ENCODE data around the gene PAQR4. TPM values are rescaled to one million over a fixed set of nuclear protein-coding genes. Genes with fewer than 3 reads are reported as not detected.

PAQR4 gene
- total RNA-seq, 4 donors from 2014 or later = 4.7 to 19.2 (median 14.1) TPM

- 93% methylated on average over 4 of the region's 4 CpGs for WGBS
- no peaks in the 10 kb centered on the region for H3K4me1 ChIP-seq
- H3K36me3 ChIP-seq = peaks cover 49% of the 10 kb centered on the region
- H3K4me3 ChIP-seq = no peak overlapping the region
- H3K27me3 ChIP-seq = no peaks in the 10 kb centered on the region
- TF ChIP-seq CTCF (IDR thresholded peaks at IDR 0.05) (no peak), EP300 (IDR thresholded peaks at IDR 0.05) (no peak), POLR2A (IDR thresholded peaks at IDR 0.05) (no peak), POLR2AphosphoS5 (IDR thresholded peaks at IDR 0.05) (no peak)
- H3K27ac ChIP-seq = no peak overlapping the region
- H3K9me3 ChIP-seq = no peaks in the 10 kb centered on the region
- no peak for DNase-seq (ENCODE audit: low spot score in 2 of 2)
Observed at GRCh38 chr16:2946649-2947048, 22.5 kb upstream of the PAQR4 start.

GRCh38 chr16:2948807-2949704 lies 20.1 kb upstream of the PAQR4 start:
- Histone ChIP-seq H3K4me1 (no peaks in the 10 kb centered on the region), H3K9me3 (no peaks in the 10 kb centered on the region), H3K27me3 (peaks cover 6% of the 10 kb centered on the region), H3K36me3 (peaks cover 29% of the 10 kb centered on the region), H3K4me3 (no peak overlapping the region), H3K27ac (no peak overlapping the region)
- no peak for DNase-seq (ENCODE audit: low spot score in 2 of 2)
- 83% methylated on average over 28 of the region's 36 CpGs for whole genome bisulfite sequencing
- no peak for TF ChIP-seq POLR2A (IDR thresholded peaks at IDR 0.05)
- TF ChIP-seq POLR2AphosphoS5 (IDR thresholded peaks at IDR 0.05) = no peak
- TF ChIP-seq CTCF (IDR thresholded peaks at IDR 0.05) = no peak
- no peak for TF ChIP-seq EP300 (IDR thresholded peaks at IDR 0.05)

- 85% methylated on average over 14 of the region's 19 CpGs for WGBS
- H3K27ac ChIP-seq = no peak overlapping the region
- peaks cover 14% of the 10 kb centered on the region for H3K27me3 ChIP-seq
- TF ChIP-seq EP300 (IDR thresholded peaks at IDR 0.05) = no peak
- TF ChIP-seq POLR2A (IDR thresholded peaks at IDR 0.05) = no peak
- no peak for TF ChIP-seq CTCF (IDR thresholded peaks at IDR 0.05)
- TF ChIP-seq POLR2AphosphoS5 (IDR thresholded peaks at IDR 0.05) = no peak
- H3K9me3 ChIP-seq = no peaks in the 10 kb centered on the region
- peaks cover 24% of the 10 kb centered on the region for H3K36me3 ChIP-seq
- H3K4me3 ChIP-seq = no peak overlapping the region
- H3K4me1 ChIP-seq = peaks cover 1% of the 10 kb centered on the region
- DNase-seq (ENCODE audit: low spot score in 2 of 2) = no peak
Observed at GRCh38 chr16:2949705-2950352, 19.3 kb upstream of the PAQR4 start.

- TF ChIP-seq POLR2AphosphoS5 (IDR thresholded peaks at IDR 0.05) = no peak
- no peak for TF ChIP-seq POLR2A (IDR thresholded peaks at IDR 0.05)
- TF ChIP-seq CTCF (IDR thresholded peaks at IDR 0.05) = no peak
- TF ChIP-seq EP300 (IDR thresholded peaks at IDR 0.05) = no peak
- DNase-seq (ENCODE audit: low spot score in 2 of 2) = no peak
- WGBS = 91% methylated on average over 10 of the region's 13 CpGs
- peaks cover 19% of the 10 kb centered on the region for H3K27me3 ChIP-seq
- H3K9me3 ChIP-seq = no peaks in the 10 kb centered on the region
- peaks cover 7% of the 10 kb centered on the region for H3K4me1 ChIP-seq
- no peak overlapping the region for H3K4me3 ChIP-seq
- H3K27ac ChIP-seq = no peak overlapping the region
- H3K36me3 ChIP-seq = peaks cover 24% of the 10 kb centered on the region
Observed at GRCh38 chr16:2950353-2950724, 18.8 kb upstream of the PAQR4 start.

GRCh38 chr16:2950773-2951172 lies 18.4 kb upstream of the PAQR4 start:
- Histone ChIP-seq H3K4me3 (no peak overlapping the region), H3K36me3 (peaks cover 24% of the 10 kb centered on the region), H3K9me3 (no peaks in the 10 kb centered on the region), H3K27me3 (peaks cover 23% of the 10 kb centered on the region), H3K27ac (no peak overlapping the region), H3K4me1 (peaks cover 11% of the 10 kb centered on the region)
- TF ChIP-seq POLR2A (IDR thresholded peaks at IDR 0.05) (no peak), EP300 (IDR thresholded peaks at IDR 0.05) (no peak), POLR2AphosphoS5 (IDR thresholded peaks at IDR 0.05) (no peak), CTCF (IDR thresholded peaks at IDR 0.05) (no peak)
- no peak for DNase-seq (ENCODE audit: low spot score in 2 of 2)
- WGBS = 87% methylated on average over 6 of the region's 16 CpGs
